Bronchial epithelial cell (primary cell): Measurements from ENCODE around the gene QSOX2. TPM values are rescaled to one million over a fixed set of nuclear protein-coding genes. Genes with fewer than 3 reads are reported as not detected.
A peak's percentile ranks its signal among the peaks of the same experiment; 100 is the strongest.

Experiments used
- DNase-seq: peaks from one replicate; pipeline ENCODE4 v3.0.0-alpha.2; 2010; ENCODE audit warnings: low read depth
- FAIRE-seq: peaks from 2 replicates; lab custom pipeline; 2011; peaks lifted over from hg19 to GRCh38; lab: Jason Lieb, UNC
- H3K27me3 ChIP-seq: 2 replicates; pipeline ENCODE4 v1.5.1; 2011; ENCODE audit warnings: low read length; ENCODE audit not compliant: control insufficient read depth, insufficient read depth
- H3K36me3 ChIP-seq: 2 replicates; pipeline ENCODE4 v1.5.1; 2011; ENCODE audit warnings: low read length; ENCODE audit not compliant: control insufficient read depth, insufficient read depth
- H3K4me3 ChIP-seq: 2 replicates; pipeline ENCODE4 v1.5.1; 2011; ENCODE audit warnings: mild to moderate bottlenecking, low read depth, low read length, control low read depth
- total RNA-seq: library from RNA; depleted of rRNA; stranded (reverse); fragments of >200 nt; gene quantifications from 2 replicates; pipeline ENCODE4 v1.2.1, GENCODE V29; 2014
- TF ChIP-seq, protein P1 (sequence below): IDR thresholded peaks from 2 replicates; pipeline ENCODE4 v1.5.1; 2011; ENCODE audit warnings: mild to moderate bottlenecking, moderate library complexity, low read length, control low read depth, inconsistent platforms; ENCODE audit not compliant: insufficient read depth, severe bottlenecking

The QSOX2 gene
- total RNA-seq, 1 donor from 2014 or later, result 12.1 TPM

DNA sequence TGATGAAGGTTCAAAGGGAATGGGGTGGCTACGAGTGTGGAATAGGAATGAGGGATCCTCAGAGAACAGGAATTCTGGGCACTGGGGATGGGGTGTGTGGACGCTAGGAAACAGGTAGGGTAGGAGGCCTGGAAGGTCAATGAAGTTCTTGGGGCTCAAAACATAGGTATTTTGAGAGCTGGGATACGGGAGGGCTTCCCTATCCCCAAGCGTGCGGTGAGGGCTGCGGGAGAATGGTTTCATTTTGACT lies 718 bp downstream of the QSOX2 start:
- TF ChIP-seq, protein P1, sequence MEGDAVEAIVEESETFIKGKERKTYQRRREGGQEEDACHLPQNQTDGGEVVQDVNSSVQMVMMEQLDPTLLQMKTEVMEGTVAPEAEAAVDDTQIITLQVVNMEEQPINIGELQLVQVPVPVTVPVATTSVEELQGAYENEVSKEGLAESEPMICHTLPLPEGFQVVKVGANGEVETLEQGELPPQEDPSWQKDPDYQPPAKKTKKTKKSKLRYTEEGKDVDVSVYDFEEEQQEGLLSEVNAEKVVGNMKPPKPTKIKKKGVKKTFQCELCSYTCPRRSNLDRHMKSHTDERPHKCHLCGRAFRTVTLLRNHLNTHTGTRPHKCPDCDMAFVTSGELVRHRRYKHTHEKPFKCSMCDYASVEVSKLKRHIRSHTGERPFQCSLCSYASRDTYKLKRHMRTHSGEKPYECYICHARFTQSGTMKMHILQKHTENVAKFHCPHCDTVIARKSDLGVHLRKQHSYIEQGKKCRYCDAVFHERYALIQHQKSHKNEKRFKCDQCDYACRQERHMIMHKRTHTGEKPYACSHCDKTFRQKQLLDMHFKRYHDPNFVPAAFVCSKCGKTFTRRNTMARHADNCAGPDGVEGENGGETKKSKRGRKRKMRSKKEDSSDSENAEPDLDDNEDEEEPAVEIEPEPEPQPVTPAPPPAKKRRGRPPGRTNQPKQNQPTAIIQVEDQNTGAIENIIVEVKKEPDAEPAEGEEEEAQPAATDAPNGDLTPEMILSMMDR, result no peak
- no peak for FAIRE-seq

DNA sequence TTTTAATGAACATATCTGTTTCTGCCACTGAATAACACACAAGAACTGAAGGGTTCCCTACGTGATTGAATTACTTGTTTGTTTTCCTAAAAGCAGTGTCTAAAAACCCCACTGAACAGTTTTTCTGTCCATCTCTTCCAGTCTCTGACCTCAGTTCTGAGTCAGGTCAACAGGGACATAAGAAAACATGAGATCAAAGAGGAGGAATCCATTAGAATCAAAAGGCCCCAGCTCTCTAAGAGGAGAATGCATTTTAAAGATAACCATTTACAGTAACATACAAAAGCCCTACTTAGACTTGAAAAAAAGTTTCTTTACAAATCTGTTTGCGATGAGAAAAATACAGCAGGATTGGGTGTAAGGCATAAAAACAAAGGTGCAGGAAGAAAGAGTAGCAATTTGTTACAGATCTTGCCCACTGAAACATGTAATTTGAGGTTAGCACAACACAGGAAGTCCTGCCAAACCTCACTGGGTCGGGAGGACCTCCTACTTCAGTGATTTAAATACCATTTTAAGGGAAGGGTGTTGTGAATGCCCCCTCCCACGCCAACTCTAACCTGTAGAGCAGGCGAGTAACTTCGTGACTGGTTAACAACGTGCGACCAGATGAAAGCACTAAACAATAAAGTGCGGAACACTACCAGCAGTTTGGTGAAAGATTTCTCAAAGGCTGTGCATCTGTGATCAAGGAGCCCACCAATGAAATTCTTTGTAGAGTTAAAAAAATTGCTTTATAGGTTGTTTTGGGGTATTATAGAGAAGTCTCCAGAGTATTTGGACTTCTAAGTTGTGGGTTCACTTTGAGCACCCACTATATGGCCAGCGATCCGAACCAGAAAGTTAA lies 1.3 kb downstream of the QSOX2 start:
- H3K4me3 ChIP-seq, result peak overlapping the region; percentile 72
- TF ChIP-seq, protein P1, result no peak
- H3K27me3 ChIP-seq, result peaks cover 5% of the 10 kb centered on the region
- DNase-seq (no peak), FAIRE-seq (no peak)
- peaks cover 4% of the 10 kb centered on the region for H3K36me3 ChIP-seq

More for the DNA sequence above, 718 bp downstream of the QSOX2 start:
- Histone ChIP-seq H3K4me3 (peak overlapping the region; percentile 72), H3K36me3 (peaks cover 4% of the 10 kb centered on the region), H3K27me3 (peaks cover 5% of the 10 kb centered on the region)
- DNase-seq, result no peak

DNA sequence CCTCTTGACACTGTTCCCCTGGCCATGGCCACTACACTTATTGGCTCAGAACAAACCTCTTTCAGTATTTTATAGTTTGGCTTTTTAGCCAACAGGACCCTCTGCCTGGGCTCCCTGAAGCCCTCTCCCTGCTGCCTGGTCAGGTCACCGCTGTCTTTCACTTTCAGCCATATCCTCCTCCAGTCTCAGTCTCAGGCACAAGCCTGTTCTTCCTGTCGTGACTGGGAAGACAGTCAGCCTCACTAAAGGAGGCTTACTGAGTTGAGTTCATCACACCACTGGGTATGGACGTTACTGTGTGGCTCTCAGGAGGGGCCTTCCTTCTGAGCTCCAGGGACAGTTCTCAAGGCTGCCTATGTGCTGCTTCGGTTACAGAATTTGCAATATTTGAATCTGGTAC lies 2.0 kb downstream of the QSOX2 start:
- H3K4me3 ChIP-seq, result no peak overlapping the region
- peaks cover 5% of the 10 kb centered on the region for H3K27me3 ChIP-seq
- TF ChIP-seq, protein P1, result no peak
- FAIRE-seq, result no peak
- no peak for DNase-seq
- peaks cover 4% of the 10 kb centered on the region for H3K36me3 ChIP-seq

DNA sequence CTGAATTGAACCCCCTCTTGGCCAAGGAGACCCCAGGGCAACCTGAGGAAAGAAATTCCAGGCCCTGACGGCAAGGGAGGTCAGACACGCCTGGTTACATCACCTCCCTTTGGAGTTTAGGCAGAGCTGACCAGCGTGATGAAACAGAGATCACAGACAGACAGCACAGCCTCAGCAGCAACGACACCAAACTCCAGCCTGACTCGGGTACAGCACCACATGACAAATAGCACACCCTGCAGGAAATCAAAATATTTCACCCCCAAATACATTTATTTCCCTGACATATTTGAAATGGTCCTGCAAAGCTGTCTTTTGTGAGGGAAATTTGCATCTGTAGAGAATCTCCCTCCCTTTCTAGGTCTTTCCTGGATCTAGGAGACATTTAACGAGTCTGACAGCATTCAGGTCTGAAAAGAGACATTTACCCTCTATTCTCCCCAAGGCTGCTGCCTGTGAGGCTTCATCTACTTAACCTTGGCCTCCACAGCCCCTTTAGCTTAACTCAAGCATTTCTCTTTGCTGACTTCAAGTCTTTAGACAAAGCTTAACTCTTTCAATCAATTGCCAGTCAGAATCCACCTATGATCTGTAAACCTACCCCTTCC lies 2.6 kb downstream of the QSOX2 start:
- FAIRE-seq (no peak), DNase-seq (no peak)
- TF ChIP-seq, protein P1, result no peak
- Histone ChIP-seq H3K4me3 (no peak overlapping the region), H3K36me3 (peaks cover 4% of the 10 kb centered on the region), H3K27me3 (peaks cover 2% of the 10 kb centered on the region)

DNA sequence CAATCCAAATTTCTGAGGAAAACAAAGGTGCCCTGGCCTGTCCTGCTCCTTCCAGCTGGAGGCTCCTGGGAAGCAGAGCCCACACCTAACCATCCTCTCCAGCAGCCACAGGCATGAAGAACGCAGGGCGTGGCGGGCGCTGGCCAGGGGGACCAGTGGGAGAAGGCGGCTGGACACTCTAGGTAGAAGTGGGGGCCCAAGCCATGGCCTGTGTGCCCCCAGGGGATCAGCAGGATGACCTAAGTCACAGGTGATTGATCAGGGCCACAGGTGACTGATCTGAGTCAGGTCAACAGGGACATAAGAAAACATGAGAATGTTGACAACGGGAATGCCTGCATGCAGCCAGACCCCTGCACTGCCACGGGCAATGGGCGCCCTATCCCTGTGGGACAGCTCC lies 3.4 kb downstream of the QSOX2 start:
- Histone ChIP-seq H3K4me3 (no peak overlapping the region), H3K27me3 (peaks cover 2% of the 10 kb centered on the region), H3K36me3 (peaks cover 4% of the 10 kb centered on the region)
- TF ChIP-seq, protein P1, result no peak
- FAIRE-seq (no peak), DNase-seq (no peak)

DNA sequence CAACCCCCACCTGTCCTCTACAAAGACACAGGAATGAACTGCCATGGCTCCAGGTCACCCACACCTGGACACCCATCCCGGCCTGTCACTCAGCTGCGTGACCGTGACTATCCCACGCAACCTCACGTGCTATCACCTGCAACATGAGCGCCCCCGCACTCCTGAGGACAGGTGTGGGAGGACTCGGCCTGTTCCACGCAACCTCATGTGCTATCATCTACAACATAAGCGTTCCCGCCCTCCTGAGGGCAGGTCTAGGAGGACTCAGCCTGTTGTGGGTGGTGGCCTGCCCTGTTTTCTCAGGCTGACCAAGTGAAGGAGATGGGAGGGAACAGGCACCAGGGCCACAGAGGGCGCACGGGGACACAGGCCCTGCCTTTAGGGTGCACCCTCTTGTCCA lies 4.1 kb downstream of the QSOX2 start:
- TF ChIP-seq, protein P1, result no peak
- no peak overlapping the region for H3K4me3 ChIP-seq
- FAIRE-seq, result no peak

More for the DNA sequence above, 4.1 kb downstream of the QSOX2 start:
- no peak for DNase-seq
- peaks cover under 1% of the 10 kb centered on the region for H3K27me3 ChIP-seq
- H3K36me3 ChIP-seq, result peaks cover 4% of the 10 kb centered on the region
